IMR-90 (cell line): Measurements from ENCODE around the gene NBEAL1. TPM values are rescaled to one million over a fixed set of nuclear protein-coding genes. Genes with fewer than 3 reads are reported as not detected.

Experiments used
- ATAC-seq: fragments of 200-7000 bp; cut with Tn5 transposase; 2 replicates; pipeline ENCODE4 v1.9.1; 2020; ENCODE audit warnings: low read depth, mild to moderate bottlenecking, moderate library complexity
- BruUV-seq: library from RNA; stranded (reverse); fragments of 400-500 nt; replicated peaks from 2 replicates; lab custom pipeline; 2021; lab: Mats Ljungman, UMichigan
- CTCF ChIA-PET: fragments of 300-600 bp; formaldehyde crosslinking; extraction: SDS; loops from one replicate; lab custom pipeline; 2021; ENCODE audit warnings: antibody characterized with exemption; lab: Yijun Ruan, JAX
- POLR2A ChIA-PET: fragments of 300-600 bp; sonication (Branson Sonifier 250); formaldehyde crosslinking; loops from one replicate; lab custom pipeline; 2022; ENCODE audit warnings: antibody characterized with exemption; ENCODE audit not compliant: unreplicated experiment; lab: Charles Lee
- DNase-seq: peaks from one replicate; pipeline ENCODE4 v3.0.0; 2013
- H2AFZ ChIP-seq: replicated peaks from 2 replicates; pipeline ENCODE3; 2013; ENCODE audit warnings: low read length, mild to moderate bottlenecking; ENCODE audit not compliant: poor library complexity
- H2AK5ac ChIP-seq: 2 replicates; pipeline ENCODE4 v1.6.1; 2013; ENCODE audit warnings: low read depth, low read length, inconsistent platforms
- H2AK9ac ChIP-seq: replicated peaks from 2 replicates; pipeline ENCODE3; 2013; ENCODE audit warnings: mild to moderate bottlenecking, low read depth, low read length, moderate library complexity; ENCODE audit not compliant: poor library complexity
- H2BK120ac ChIP-seq: 2 replicates; pipeline ENCODE4 v1.6.1; 2013; ENCODE audit warnings: low read depth, low read length, inconsistent platforms
- H2BK15ac ChIP-seq: 3 replicates; pipeline ENCODE4 v1.6.1; 2013; ENCODE audit warnings: low read depth, low read length, inconsistent platforms
- H2BK20ac ChIP-seq: 2 replicates; pipeline ENCODE4 v1.6.1; 2013; ENCODE audit warnings: low read depth, mild to moderate bottlenecking, inconsistent platforms, low read length, moderate library complexity
- H2BK5ac ChIP-seq: 2 replicates; pipeline ENCODE4 v1.6.1; 2013; ENCODE audit warnings: mild to moderate bottlenecking, low read depth, low read length, inconsistent platforms; ENCODE audit not compliant: poor library complexity, severe bottlenecking
- H3K14ac ChIP-seq: replicated peaks from 2 replicates; pipeline ENCODE4 v1.6.1; 2013; ENCODE audit warnings: low read depth, low read length, inconsistent platforms
- H3K18ac ChIP-seq: 2 replicates; pipeline ENCODE4 v1.6.1; 2013; ENCODE audit warnings: low read depth, low read length, control low read depth
- H3K23ac ChIP-seq: 2 replicates; pipeline ENCODE4 v1.6.1; 2013; ENCODE audit warnings: low read depth, low read length, inconsistent platforms
- H3K27ac ChIP-seq: 2 replicates; pipeline ENCODE4 v1.5.1; 2013; ENCODE audit warnings: mild to moderate bottlenecking, control low read depth, low read length; ENCODE audit not compliant: insufficient read depth
- H3K27me3 ChIP-seq: 2 replicates; pipeline ENCODE4 v1.6.1; 2013; ENCODE audit warnings: low read length; ENCODE audit not compliant: control insufficient read depth, insufficient read depth
- H3K36me3 ChIP-seq: 2 replicates; pipeline ENCODE4 v1.6.1; 2013; ENCODE audit warnings: low read length, mixed read lengths; ENCODE audit not compliant: control insufficient read depth, insufficient read depth
- H3K4ac ChIP-seq: 2 replicates; pipeline ENCODE4 v1.6.1; 2013; ENCODE audit warnings: low read depth, low read length, inconsistent platforms
- H3K4me1 ChIP-seq: 2 replicates; pipeline ENCODE4 v1.6.1; 2013; ENCODE audit warnings: low read length, mixed read lengths; ENCODE audit not compliant: control insufficient read depth, insufficient read depth
- H3K4me2 ChIP-seq: 2 replicates; pipeline ENCODE4 v1.6.1; 2013; ENCODE audit warnings: low read depth, mild to moderate bottlenecking, control low read depth, low read length, moderate library complexity
- H3K4me3 ChIP-seq: 2 replicates; pipeline ENCODE4 v1.5.1; 2013; ENCODE audit warnings: low read depth, mild to moderate bottlenecking, control low read depth, low read length, moderate library complexity; ENCODE audit not compliant: insufficient read depth
- H3K56ac ChIP-seq: 2 replicates; pipeline ENCODE4 v1.6.1; 2013; ENCODE audit warnings: low read length, inconsistent platforms; ENCODE audit not compliant: insufficient read depth; ENCODE audit errors: extremely low read depth
- H3K79me1 ChIP-seq, 2 experiments: 2 replicates each; pipeline ENCODE4 v1.6.1; 2013; ENCODE audit warnings: low read length in 2 of 2, inconsistent platforms in 1 of 2, low read depth in 1 of 2
- H3K9ac ChIP-seq: 2 replicates; pipeline ENCODE4 v1.6.1; 2013; ENCODE audit warnings: low read depth, low read length, control low read depth
- H3K9me1 ChIP-seq: 2 replicates; pipeline ENCODE4 v1.6.1; 2013; ENCODE audit warnings: low read length, inconsistent platforms; ENCODE audit not compliant: insufficient read depth
- H3K9me3 ChIP-seq: 2 replicates; pipeline ENCODE4 v1.6.1; 2013; ENCODE audit warnings: low read length; ENCODE audit not compliant: control insufficient read depth, insufficient read depth
- H4K20me1 ChIP-seq: 2 replicates; pipeline ENCODE4 v1.6.1; 2013; ENCODE audit warnings: low read length, inconsistent platforms; ENCODE audit not compliant: insufficient read depth
- H4K5ac ChIP-seq: 2 replicates; pipeline ENCODE4 v1.6.1; 2013; ENCODE audit warnings: mild to moderate bottlenecking, low read depth, low read length, control low read depth
- H4K8ac ChIP-seq, 2 experiments: 2 replicates each; pipeline ENCODE4 v1.6.1; 2013; ENCODE audit warnings: low read depth in 2 of 2, low read length in 2 of 2, control low read depth in 1 of 2, inconsistent platforms in 1 of 2
- H4K91ac ChIP-seq: 2 replicates; pipeline ENCODE4 v1.6.1; 2013; ENCODE audit warnings: low read depth, low read length, inconsistent platforms; ENCODE audit not compliant: insufficient read depth
- CHD1 ChIP-seq: IDR thresholded peaks from 2 replicates; pipeline ENCODE4 v1.6.1; 2012; ENCODE audit warnings: low read depth, low read length, improper control_type of control experiment
- FOS ChIP-seq: fragments of 150-350 bp; IDR thresholded peaks from 2 replicates; pipeline ENCODE4 v1.6.1; 2016; ENCODE audit warnings: low read depth, low read length
- MAZ ChIP-seq: IDR thresholded peaks from 2 replicates; pipeline ENCODE4 v1.6.1; 2012; ENCODE audit warnings: low read depth, mild to moderate bottlenecking, low read length, improper control_type of control experiment, moderate library complexity, borderline replicate concordance
- MXI1 ChIP-seq: IDR thresholded peaks from 2 replicates; pipeline ENCODE4 v1.6.1; 2012; ENCODE audit warnings: low read depth, mild to moderate bottlenecking, low read length, moderate library complexity, borderline replicate concordance
- NFE2L2 ChIP-seq: fragments of 150-350 bp; IDR thresholded peaks from 2 replicates; pipeline ENCODE4 v1.6.1; 2016; ENCODE audit warnings: low read depth, mild to moderate bottlenecking, low read length
- RAD21 ChIP-seq: IDR thresholded peaks from 2 replicates; pipeline ENCODE4 v1.6.1; 2012; ENCODE audit warnings: low read length, improper control_type of control experiment
- WGBS, 2 experiments: methylation state at CpG; one replicate each; pipeline versions ENCODE4 v1.1.5 to v1.1.7; 2013; ENCODE audit warnings: missing lambda C conversion rate in 2 of 2; ENCODE audit not compliant: insufficient read length in 1 of 2; ENCODE audit errors: extremely low coverage in 2 of 2; 5-methylcytosine and 5-hydroxymethylcytosine counted together
- dilution Hi-C: fragments of 300-500 bp; cut with HindIII; formaldehyde crosslinking; loops from one replicate; pipeline ENCODE4 v1.14.3; 2018; ENCODE audit warnings: low sequenced_read_pairs; ENCODE audit not compliant: unreplicated experiment
- in situ Hi-C: fragments of 300-500 bp; cut with MboI; formaldehyde crosslinking; loops from 3 replicates; pipeline ENCODE4 v1.14.3; 2019; ENCODE audit warnings: low sequenced_read_pairs, inconsistent platforms, mixed read lengths
- intact Hi-C: fragments of 100-400 bp; cut with micrococcal nuclease; formaldehyde crosslinking; loops from 2 replicates; pipeline ENCODE4 v1.10.0; 2022
- polyA plus RNA-seq, 3 experiments: library from polyadenylated mRNA; depleted of rRNA; stranded (reverse); fragments of >200 nt; gene quantifications; 2 replicates each; pipeline ENCODE4 v1.2.3, GENCODE V29; 2012; ENCODE audit warnings: low replicate concordance in 1 of 3
- total RNA-seq: library from RNA; depleted of rRNA; stranded (reverse); fragments of >200 nt; gene quantifications from 2 replicates; pipeline ENCODE4 v1.2.3, GENCODE V29; 2012
- TF ChIP-seq, protein P1 (sequence below): conservative IDR thresholded peaks from 2 replicates; pipeline ENCODE4 v1.5.1; 2012; ENCODE audit warnings: mild to moderate bottlenecking, low read depth, low read length, improper control_type of control experiment

NBEAL1 gene
- total and polyA plus RNA-seq, 2 of the 4 experiments (the other 2 are of a cell fraction), result 6.4 to 38.0 TPM

DNA sequence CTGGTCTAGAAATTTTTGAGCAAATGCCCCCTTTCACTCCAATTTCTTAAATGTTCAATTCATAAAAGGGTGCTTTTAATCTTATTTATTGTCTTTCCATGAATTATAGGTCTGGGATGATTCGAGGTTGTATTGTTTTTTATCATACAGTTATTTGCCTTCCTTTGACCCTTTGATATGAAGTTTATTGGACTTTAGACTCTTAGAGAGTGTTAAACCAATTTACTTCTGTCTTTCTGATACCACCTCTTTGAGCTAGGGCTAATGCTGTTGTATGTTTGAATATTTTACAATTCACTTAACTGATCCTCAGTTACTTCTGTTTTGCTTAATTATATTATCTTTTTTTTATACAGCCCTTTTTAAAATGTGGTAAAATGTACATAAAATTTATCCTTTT lies 134.5 kb downstream of the NBEAL1 start:
- Histone ChIP-seq H3K4me3 (no peak overlapping the region), H2AK5ac (no peak overlapping the region), H3K9me1 (no peaks in the 10 kb centered on the region), H3K9ac (no peak overlapping the region), H3K14ac (no peak overlapping the region), H2AFZ (no peak overlapping the region), H3K4ac (no peak overlapping the region), H2BK20ac (no peak overlapping the region), H3K27me3 (no peaks in the 10 kb centered on the region), H3K18ac (no peak overlapping the region), H2BK5ac (no peak overlapping the region), H3K79me1 (no peaks in the 10 kb centered on the region), H4K5ac (no peak overlapping the region), H3K9me3 (no peaks in the 10 kb centered on the region), H3K23ac (no peak overlapping the region), H2AK9ac (no peak overlapping the region), H4K91ac (no peak overlapping the region), H2BK120ac (no peak overlapping the region), H4K8ac (no peak overlapping the region), H2BK15ac (no peak overlapping the region), H4K20me1 (no peaks in the 10 kb centered on the region), H3K27ac (no peak overlapping the region), H3K4me2 (no peak overlapping the region), H3K36me3 (peaks cover 13% of the 10 kb centered on the region), H3K4me1 (no peaks in the 10 kb centered on the region), H3K56ac (no peak overlapping the region)
- no TSS peak for BruUV-seq
- dilution Hi-C loops, result no loop called here
- DNase-seq (no peak), ATAC-seq (no peak)
- TF ChIP-seq NFE2L2, result no peak
- TF ChIP-seq CHD1, result no peak
- no peak for TF ChIP-seq RAD21
- no peak for TF ChIP-seq FOS
- TF ChIP-seq, protein P1, sequence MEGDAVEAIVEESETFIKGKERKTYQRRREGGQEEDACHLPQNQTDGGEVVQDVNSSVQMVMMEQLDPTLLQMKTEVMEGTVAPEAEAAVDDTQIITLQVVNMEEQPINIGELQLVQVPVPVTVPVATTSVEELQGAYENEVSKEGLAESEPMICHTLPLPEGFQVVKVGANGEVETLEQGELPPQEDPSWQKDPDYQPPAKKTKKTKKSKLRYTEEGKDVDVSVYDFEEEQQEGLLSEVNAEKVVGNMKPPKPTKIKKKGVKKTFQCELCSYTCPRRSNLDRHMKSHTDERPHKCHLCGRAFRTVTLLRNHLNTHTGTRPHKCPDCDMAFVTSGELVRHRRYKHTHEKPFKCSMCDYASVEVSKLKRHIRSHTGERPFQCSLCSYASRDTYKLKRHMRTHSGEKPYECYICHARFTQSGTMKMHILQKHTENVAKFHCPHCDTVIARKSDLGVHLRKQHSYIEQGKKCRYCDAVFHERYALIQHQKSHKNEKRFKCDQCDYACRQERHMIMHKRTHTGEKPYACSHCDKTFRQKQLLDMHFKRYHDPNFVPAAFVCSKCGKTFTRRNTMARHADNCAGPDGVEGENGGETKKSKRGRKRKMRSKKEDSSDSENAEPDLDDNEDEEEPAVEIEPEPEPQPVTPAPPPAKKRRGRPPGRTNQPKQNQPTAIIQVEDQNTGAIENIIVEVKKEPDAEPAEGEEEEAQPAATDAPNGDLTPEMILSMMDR, result no peak
- no peak for TF ChIP-seq MXI1
- TF ChIP-seq MAZ, result no peak
- CTCF ChIA-PET, result no interaction called here
- intact Hi-C loops, result no loop called here
- no CpG with 5 or more reads among the region's 1 CpG for WGBS, 2 experiments
- in situ Hi-C loops, result no loop called here
- POLR2A ChIA-PET, result no interaction called here
